Loucy (cell line): ENCODE results near the gene SECTM1.

ENCODE experiments used
- CTCF ChIP-seq: fragments of 200-600 bp; sonication (generic); conservative IDR thresholded peaks from 2 replicates; pipeline ENCODE4 v1.5.1; 2014; ENCODE audit warnings: mild to moderate bottlenecking, antibody characterized with exemption, low read length
- EZH2phosphoT487 ChIP-seq: fragments of 200-600 bp; IDR thresholded peaks from 2 replicates; pipeline ENCODE4 v1.6.1; 2018; ENCODE audit warnings: antibody characterized with exemption, mild to moderate bottlenecking, moderate library complexity, borderline replicate concordance

DNA sequence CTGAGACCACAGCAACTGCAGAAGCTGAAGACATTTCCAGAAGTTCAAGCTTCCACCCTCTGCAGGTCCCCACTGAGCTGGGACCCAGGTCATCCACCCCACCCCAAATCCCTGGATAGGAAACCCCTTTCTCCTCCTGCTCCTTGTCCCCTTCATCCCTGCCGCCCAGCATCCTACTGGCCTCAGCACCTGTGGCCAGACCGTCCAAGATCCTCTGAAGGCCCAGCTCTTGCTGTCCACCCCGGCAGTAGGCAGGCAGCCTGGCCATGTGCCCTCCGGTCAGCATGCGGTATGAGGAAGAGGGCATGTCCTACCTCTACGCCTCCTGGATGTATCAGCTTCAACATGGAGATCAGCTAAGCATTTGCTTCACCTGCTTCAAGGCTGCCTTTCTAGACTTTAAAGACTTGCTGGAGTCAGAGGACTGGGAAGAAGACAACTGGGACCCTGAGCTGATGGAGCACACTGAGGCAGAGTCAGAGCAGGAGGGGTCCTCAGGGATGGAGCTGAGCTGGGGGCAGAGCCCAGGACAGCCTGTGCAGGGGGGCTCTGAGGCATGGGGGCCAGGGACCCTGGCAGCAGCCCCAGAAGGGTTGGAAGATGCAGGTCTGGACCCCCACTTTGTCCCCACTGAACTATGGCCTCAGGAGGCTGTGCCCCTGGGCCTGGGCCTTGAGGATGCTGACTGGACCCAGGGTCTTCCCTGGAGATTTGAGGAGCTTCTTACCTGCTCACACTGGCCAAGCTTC is 28.5 kb upstream of the SECTM1 start:
- no peak for TF ChIP-seq CTCF
- TF ChIP-seq EZH2phosphoT487, result no peak
